Urinary bladder (tissue), 4 donors: Measurements from ENCODE around the gene SMG1. TPM values are rescaled to one million over a fixed set of nuclear protein-coding genes. Genes with fewer than 3 reads are reported as not detected.
"Not testable (repeated sequence)": the region's sequence is repeated elsewhere in the genome, so short reads cannot be mapped to it uniquely, and the experiment has no call there.

Experiments used
- DNase-seq: peaks from one replicate; pipeline ENCODE4 v3.0.0-alpha.2; 2015; ENCODE audit errors: extremely low spot score
- H3K27ac ChIP-seq: one replicate; pipeline ENCODE4 v1.5.1; 2013; ENCODE audit warnings: low read depth, mild to moderate bottlenecking, moderate library complexity
- H3K36me3 ChIP-seq: one replicate; pipeline ENCODE4 v1.6.1; 2013; ENCODE audit warnings: mild to moderate bottlenecking, moderate library complexity; ENCODE audit not compliant: insufficient read depth
- H3K4me1 ChIP-seq: one replicate; pipeline ENCODE4 v1.6.1; 2013; ENCODE audit warnings: mild to moderate bottlenecking, moderate library complexity; ENCODE audit not compliant: insufficient read depth
- H3K4me3 ChIP-seq: one replicate; pipeline ENCODE4 v1.5.1; 2013; ENCODE audit warnings: low read depth, low read length
- WGBS: extraction: QIAGEN DNeasy Blood & Tissue Kit; methylation state at CpG from one replicate; pipeline ENCODE4 v1.1.7; 2013; 5-methylcytosine and 5-hydroxymethylcytosine counted together
- polyA plus RNA-seq: library from polyadenylated mRNA; stranded (reverse); fragments of 200-250 nt; gene quantifications from one replicate; pipeline ENCODE4 v1.2.3, GENCODE V29; 2013
- total RNA-seq: library from RNA; depleted of rRNA; stranded (reverse); fragments of >200 nt; gene quantifications from one replicate; pipeline ENCODE4 v1.2.3, GENCODE V29; 2014
- donor health status: healthy with polysubstance abuse.
- donor health status: healthy.

Gene SMG1
- total and polyA plus RNA-seq, 2 donors, result 16.9 to 143 TPM

DNA sequence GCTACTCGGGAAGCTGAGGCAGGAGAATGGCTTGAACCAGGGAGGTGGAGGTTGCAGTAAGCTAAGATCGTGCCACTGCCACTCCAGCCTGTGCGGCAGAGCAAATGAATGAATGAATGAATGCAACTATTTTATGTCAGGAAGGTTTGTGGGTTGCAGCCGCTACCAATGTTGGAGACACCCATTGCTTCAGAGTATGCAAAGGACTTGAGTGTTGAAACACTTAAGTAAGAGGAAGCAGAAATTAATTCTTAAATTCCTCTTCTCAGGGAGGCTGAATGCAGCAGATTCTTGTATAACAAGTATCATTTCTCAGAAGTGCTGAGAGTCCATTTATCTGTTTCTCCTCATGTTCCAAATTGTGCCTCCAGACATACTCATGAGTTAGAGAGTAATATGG lies 151.6 kb downstream of the SMG1 start:
- DNase-seq, H3K27ac ChIP-seq, H3K4me3 ChIP-seq, H3K36me3 ChIP-seq, H3K4me1 ChIP-seq: not testable (repeated sequence)
- WGBS, result 96% methylated on average over 4 of the region's 4 CpGs

DNA sequence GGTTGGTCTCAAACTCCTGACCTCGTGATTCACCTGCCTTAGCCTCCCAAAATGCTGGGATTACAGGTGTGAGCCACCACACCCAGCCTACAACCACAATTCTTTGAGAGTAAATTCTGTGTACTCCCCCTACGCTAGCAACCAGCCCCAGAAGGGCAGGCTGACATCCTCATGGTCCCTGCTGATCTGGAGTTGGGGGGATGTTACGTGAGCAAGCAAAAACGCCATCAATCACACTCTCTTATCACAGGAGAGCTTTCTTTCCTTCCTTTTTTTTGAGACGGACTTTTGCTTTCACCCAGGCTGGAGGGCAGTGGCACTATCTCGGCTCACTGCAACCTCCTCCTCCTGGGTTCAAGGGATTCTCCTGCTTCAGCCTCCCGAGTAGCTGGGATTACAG lies 154.0 kb downstream of the SMG1 start:
- not testable (repeated sequence) for H3K4me1 ChIP-seq, H3K36me3 ChIP-seq, H3K4me3 ChIP-seq, DNase-seq, H3K27ac ChIP-seq
- 79% methylated on average over 7 of the region's 7 CpGs for WGBS

GRCh38 chr16:18770336-18770962 lies 155.8 kb downstream of the SMG1 start:
- H3K36me3 ChIP-seq, H3K27ac ChIP-seq, H3K4me3 ChIP-seq, H3K4me1 ChIP-seq, DNase-seq: not testable (repeated sequence)
- 92% methylated on average over 11 of the region's 11 CpGs for WGBS

GRCh38 chr16:18767217-18767616 lies 159.0 kb downstream of the SMG1 start:
- H3K4me3 ChIP-seq, result not testable (repeated sequence)
- WGBS, result 64% methylated on average over 6 of the region's 7 CpGs

GRCh38 chr16:18762713-18763112 lies 163.5 kb downstream of the SMG1 start:
- DNase-seq, H3K4me1 ChIP-seq, H3K36me3 ChIP-seq, H3K27ac ChIP-seq, H3K4me3 ChIP-seq: not testable (repeated sequence)
- 39% methylated on average over 3 of the region's 5 CpGs for WGBS

More at GRCh38 chr16:18767217-18767616, 159.0 kb downstream of the SMG1 start:
- not testable (repeated sequence) for H3K4me1 ChIP-seq, H3K27ac ChIP-seq, H3K36me3 ChIP-seq, DNase-seq

DNA sequence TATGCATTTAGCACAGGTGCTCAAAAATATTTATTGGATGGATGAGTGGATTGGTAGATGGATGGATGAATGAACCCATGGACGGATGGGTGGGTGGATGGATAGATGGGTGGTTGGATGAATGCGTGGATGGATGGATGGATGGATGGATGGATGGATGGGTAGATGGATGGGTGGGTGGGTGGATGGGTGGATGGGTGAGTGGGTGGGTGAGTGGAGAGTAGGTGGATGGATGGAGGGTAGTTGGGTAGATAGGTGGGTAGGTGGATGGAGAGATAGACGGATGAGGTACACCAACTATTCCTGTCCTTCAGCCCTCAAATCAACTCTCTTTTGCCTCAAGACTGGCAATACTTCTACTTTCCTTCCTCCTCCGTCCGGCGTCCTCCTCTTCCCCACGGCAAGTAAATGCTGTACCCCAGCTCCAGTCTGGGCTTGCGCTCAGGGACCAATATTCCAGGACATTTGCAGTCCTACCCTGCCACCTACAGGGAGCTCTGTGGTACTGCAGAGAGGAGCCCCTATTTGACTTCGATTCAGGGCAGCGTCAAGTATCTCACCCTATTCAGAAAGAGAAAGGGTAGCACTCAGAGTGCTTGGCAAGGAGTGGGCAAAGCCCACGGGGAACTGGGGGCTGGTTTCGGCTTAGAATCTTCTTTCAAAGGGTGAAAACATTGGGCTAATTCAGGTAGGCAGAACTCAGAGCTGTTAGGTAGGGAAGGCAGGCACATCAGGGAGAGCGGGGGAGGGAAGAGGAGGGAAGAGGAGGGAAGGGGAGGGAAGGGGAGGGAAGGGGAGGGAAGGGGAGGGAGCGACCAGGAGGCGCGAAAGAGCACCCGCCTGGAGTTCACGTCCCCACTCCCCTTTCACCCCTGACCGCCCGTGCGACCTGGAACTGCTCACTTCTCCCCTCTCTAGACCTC lies 166.3 kb downstream of the SMG1 start:
- WGBS, result 11% methylated on average over 19 of the region's 21 CpGs

GRCh38 chr16:18757960-18758660 lies 168.1 kb downstream of the SMG1 start:
- not testable (repeated sequence) for H3K36me3 ChIP-seq, H3K4me1 ChIP-seq, DNase-seq, H3K4me3 ChIP-seq, H3K27ac ChIP-seq
- WGBS, result 47% methylated on average over 4 of the region's 10 CpGs

More for the DNA sequence above, 166.3 kb downstream of the SMG1 start:
- H3K36me3 ChIP-seq, H3K4me3 ChIP-seq, DNase-seq, H3K4me1 ChIP-seq, H3K27ac ChIP-seq: not testable (repeated sequence)

- not testable (repeated sequence) for H3K4me1 ChIP-seq, DNase-seq, H3K4me3 ChIP-seq, H3K36me3 ChIP-seq, H3K27ac ChIP-seq
- WGBS, result 69% methylated on average over 9 of the region's 9 CpGs
Measured at GRCh38 chr16:18756639-18757038, 169.6 kb downstream of the SMG1 start.

Other genes with a start within 250 kb of the SMG1 start
- 1,611 TPM for gene RPS15A, start 136.1 kb downstream of the SMG1 start, total RNA-seq
- gene RPS15A, start 136.1 kb downstream of the SMG1 start, polyA plus RNA-seq, result 3,190 TPM
- 190 TPM for gene ARL6IP1, start 124.9 kb downstream of the SMG1 start, total RNA-seq
- gene ARL6IP1, start 124.9 kb downstream of the SMG1 start, polyA plus RNA-seq, result 79.9 TPM
- gene TMC7, start 57.5 kb upstream of the SMG1 start, total RNA-seq, result 3.7 TPM
- gene TMC7, start 57.5 kb upstream of the SMG1 start, polyA plus RNA-seq, result 3.4 TPM
- gene COQ7, start 141.2 kb upstream of the SMG1 start, total RNA-seq, result 23.8 TPM
- 22.1 TPM for gene COQ7, start 141.2 kb upstream of the SMG1 start, polyA plus RNA-seq
- 63.5 TPM for gene ITPRIPL2, start 187.6 kb upstream of the SMG1 start, total RNA-seq
- 14.5 TPM for gene ITPRIPL2, start 187.6 kb upstream of the SMG1 start, polyA plus RNA-seq
- gene SYT17, start 241.8 kb upstream of the SMG1 start, total RNA-seq, result 6.5 TPM
- 1.8 TPM for gene SYT17, start 241.8 kb upstream of the SMG1 start, polyA plus RNA-seq